Stimulated activated CD8-positive, alpha-beta memory T cell treated with anti-CD3 and anti-CD28 coated beads, Interleukin-12 subunit alpha, Interleukin-12 subunit beta, amount 100 ng/mL, for 4 hours (primary cell): ENCODE measurements around the gene NBAS.
"Not testable (repeated sequence)": the region's sequence is repeated elsewhere in the genome, so short reads cannot be mapped to it uniquely, and the experiment has no call there.

ENCODE experiments used
- DNase-seq: peaks from one replicate; pipeline ENCODE4 v3.0.0-alpha.2; 2020; ENCODE audit warnings: low read depth

NBAS gene

GRCh38 chr2:15359716-15360531 is 201.2 kb downstream of the NBAS start:
- no peak for DNase-seq

- DNase-seq: no peak
Observed at GRCh38 chr2:15357922-15358321, 203.2 kb downstream of the NBAS start.

GRCh38 chr2:15357186-15357585 is 203.9 kb downstream of the NBAS start:
- no peak for DNase-seq

GRCh38 chr2:15355386-15355785 is 205.7 kb downstream of the NBAS start:
- DNase-seq: no peak

- DNase-seq: no peak
Observed at GRCh38 chr2:15354596-15355366, 206.4 kb downstream of the NBAS start.

- DNase-seq: no peak
Observed at GRCh38 chr2:15352363-15352762, 208.8 kb downstream of the NBAS start.

- DNase-seq: no peak
Observed at GRCh38 chr2:15348636-15349035, 212.5 kb downstream of the NBAS start.

- no peak for DNase-seq
Observed at GRCh38 chr2:15348045-15348444, 213.1 kb downstream of the NBAS start.

- no peak for DNase-seq
Observed at GRCh38 chr2:15346624-15347023, 214.5 kb downstream of the NBAS start.

- DNase-seq: no peak
Observed at GRCh38 chr2:15337996-15338666, 223.0 kb downstream of the NBAS start.

GRCh38 chr2:15334644-15335326 is 226.3 kb downstream of the NBAS start:
- no peak for DNase-seq

- no peak for DNase-seq
Observed at GRCh38 chr2:15331787-15332186, 229.3 kb downstream of the NBAS start.

GRCh38 chr2:15325296-15325695 is 235.8 kb downstream of the NBAS start:
- DNase-seq: no peak

GRCh38 chr2:15323227-15323626 is 237.9 kb downstream of the NBAS start:
- no peak for DNase-seq

GRCh38 chr2:15321481-15321880 is 239.7 kb downstream of the NBAS start:
- DNase-seq: not testable (repeated sequence)

- DNase-seq: peak; percentile 8
Observed at GRCh38 chr2:15316370-15316814, 244.7 kb downstream of the NBAS start.

- DNase-seq: no peak
Observed at GRCh38 chr2:15315411-15315810, 245.7 kb downstream of the NBAS start.

- no peak for DNase-seq
Observed at GRCh38 chr2:15313657-15314056, 247.5 kb downstream of the NBAS start.

GRCh38 chr2:15311926-15312325 is 249.2 kb downstream of the NBAS start:
- no peak for DNase-seq

GRCh38 chr2:15311201-15311907 is 249.8 kb downstream of the NBAS start:
- DNase-seq: no peak

- no peak for DNase-seq
Observed at GRCh38 chr2:15307526-15307925, 253.6 kb downstream of the NBAS start.
